HG03196 (cell line): ENCODE measurements around the gene APBA2.
"Not testable (repeated sequence)": the region's sequence is repeated elsewhere in the genome, so short reads cannot be mapped to it uniquely, and the experiment has no call there.

Experiments used
- ATAC-seq: cut with Tn5 transposase; IDR thresholded peaks from one replicate; pipeline ENCODE4 v1.9.1; 2021; ENCODE audit not compliant: unreplicated experiment

The APBA2 gene

GRCh38 chr15:28876845-28877185 is 9.0 kb upstream of the APBA2 start:
- no peak for ATAC-seq

GRCh38 chr15:28878209-28878608 is 7.6 kb upstream of the APBA2 start:
- ATAC-seq = no peak

- ATAC-seq = no peak
Measured at GRCh38 chr15:28879551-28879950, 6.2 kb upstream of the APBA2 start.

GRCh38 chr15:28880680-28881079 is 5.1 kb upstream of the APBA2 start:
- no peak for ATAC-seq

- no peak for ATAC-seq
Measured at GRCh38 chr15:28881170-28881569, 4.6 kb upstream of the APBA2 start.

- no peak for ATAC-seq
Measured at GRCh38 chr15:28881600-28881999, 4.2 kb upstream of the APBA2 start.

GRCh38 chr15:28884151-28884940 is 1.4 kb upstream of the APBA2 start:
- ATAC-seq = no peak

- no peak for ATAC-seq
Measured at GRCh38 chr15:28885128-28885629, 595 bp upstream of the APBA2 start.

- ATAC-seq = no peak
Measured at GRCh38 chr15:28886431-28887338, 911 bp downstream of the APBA2 start.

GRCh38 chr15:28887339-28888174 is 1.8 kb downstream of the APBA2 start:
- ATAC-seq = no peak

GRCh38 chr15:28888302-28888894 is 2.6 kb downstream of the APBA2 start:
- no peak for ATAC-seq

GRCh38 chr15:28888900-28889299 is 3.1 kb downstream of the APBA2 start:
- no peak for ATAC-seq

GRCh38 chr15:28889346-28889745 is 3.6 kb downstream of the APBA2 start:
- ATAC-seq = no peak

GRCh38 chr15:28889871-28890270 is 4.1 kb downstream of the APBA2 start:
- not testable (repeated sequence) for ATAC-seq

GRCh38 chr15:28890291-28890690 is 4.5 kb downstream of the APBA2 start:
- ATAC-seq = not testable (repeated sequence)

GRCh38 chr15:28890711-28891495 is 5.1 kb downstream of the APBA2 start:
- no peak for ATAC-seq

GRCh38 chr15:28891588-28891987 is 5.8 kb downstream of the APBA2 start:
- ATAC-seq = no peak

GRCh38 chr15:28892789-28893610 is 7.2 kb downstream of the APBA2 start:
- no peak for ATAC-seq

- no peak for ATAC-seq
Measured at GRCh38 chr15:28894631-28895030, 8.9 kb downstream of the APBA2 start.
